MM.1S (cell line): ENCODE data around the gene CCDC8.

ENCODE experiments used
- DNase-seq: peaks from one replicate; pipeline ENCODE4 v3.0.0-alpha.2; 2015
- H2AFZ ChIP-seq: fragments of 300-600 bp; sonication (generic); 2 replicates; pipeline ENCODE4 v1.6.0; 2016; ENCODE audit warnings: antibody characterized with exemption, low read length
- H3F3A ChIP-seq: fragments of 300-600 bp; sonication (generic); 2 replicates; pipeline ENCODE4 v1.6.1; 2016; ENCODE audit warnings: mild to moderate bottlenecking, antibody characterized with exemption, low read length, moderate library complexity, mixed read lengths; ENCODE audit not compliant: insufficient read depth
- H3K27ac ChIP-seq: fragments of 300-600 bp; sonication (generic); 2 replicates; pipeline ENCODE4 v1.5.1; 2016; ENCODE audit warnings: mild to moderate bottlenecking, low read length
- H3K27me3 ChIP-seq: fragments of 300-600 bp; sonication (generic); replicated peaks from 2 replicates; pipeline ENCODE4 v1.6.0; 2016; ENCODE audit warnings: low read length; ENCODE audit not compliant: insufficient read depth
- H3K36me3 ChIP-seq: fragments of 300-600 bp; sonication (generic); replicated peaks from 2 replicates; pipeline ENCODE4 v1.6.1; 2016; ENCODE audit warnings: mild to moderate bottlenecking, low read length, mixed read lengths; ENCODE audit not compliant: insufficient read depth
- H3K4me1 ChIP-seq: fragments of 300-600 bp; sonication (generic); 2 replicates; pipeline ENCODE4 v1.6.1; 2016; ENCODE audit warnings: low read length, mixed read lengths
- H3K4me2 ChIP-seq: fragments of 300-600 bp; sonication (generic); 2 replicates; pipeline ENCODE4 v1.6.0; 2016; ENCODE audit warnings: low read depth, low read length
- H3K4me3 ChIP-seq: fragments of 300-600 bp; sonication (generic); 2 replicates; pipeline ENCODE4 v1.5.1; 2016; ENCODE audit warnings: low read length, mixed read lengths
- H3K79me2 ChIP-seq: fragments of 300-600 bp; sonication (generic); 2 replicates; pipeline ENCODE4 v1.6.1; 2016; ENCODE audit warnings: mixed run types, low read length, mixed read lengths
- H3K9ac ChIP-seq: fragments of 300-600 bp; sonication (generic); 2 replicates; pipeline ENCODE4 v1.6.1; 2016; ENCODE audit warnings: low read length, mixed read lengths
- H3K9me2 ChIP-seq: fragments of 300-600 bp; sonication (generic); replicated peaks from 2 replicates; pipeline ENCODE4 v1.6.1; 2016; ENCODE audit warnings: mild to moderate bottlenecking, low read length, mixed read lengths; ENCODE audit not compliant: insufficient read depth
- H3K9me3 ChIP-seq: fragments of 300-600 bp; sonication (generic); replicated peaks from 2 replicates; pipeline ENCODE4 v1.6.1; 2016; ENCODE audit warnings: mild to moderate bottlenecking, low read length, mixed read lengths; ENCODE audit not compliant: insufficient read depth
- H4K20me1 ChIP-seq: fragments of 300-600 bp; sonication (generic); 2 replicates; pipeline ENCODE4 v1.6.1; 2016; ENCODE audit warnings: mild to moderate bottlenecking, low read length, moderate library complexity, mixed read lengths; ENCODE audit not compliant: insufficient read depth
- CTCF ChIP-seq: fragments of 300-600 bp; sonication (generic); IDR thresholded peaks from 2 replicates; pipeline ENCODE4 v1.5.1; 2016; ENCODE audit warnings: antibody characterized with exemption, low read length, mixed read lengths
- EZH2 ChIP-seq: fragments of 300-600 bp; sonication (generic); optimal IDR thresholded peaks from 2 replicates; pipeline ENCODE3; 2017; ENCODE audit warnings: low read depth, mild to moderate bottlenecking, antibody characterized with exemption, low read length, mixed read lengths
- EZH2phosphoT487 ChIP-seq: fragments of 300-600 bp; sonication (generic); IDR thresholded peaks from 2 replicates; pipeline ENCODE4 v1.6.1; 2018; ENCODE audit warnings: antibody characterized with exemption, low read length

The CCDC8 gene

GRCh38 chr19:46386151-46386550 is 27.2 kb downstream of the CCDC8 start:
- no peaks in the 10 kb centered on the region for H3K9me3 ChIP-seq
- TF ChIP-seq CTCF (no peak), EZH2phosphoT487 (no peak), EZH2 (no peak)
- H3K27me3 ChIP-seq: no peaks in the 10 kb centered on the region
- no peaks in the 10 kb centered on the region for H3K4me1 ChIP-seq
- no peak for DNase-seq
- H3K4me3 ChIP-seq: no peak overlapping the region
- H4K20me1 ChIP-seq: no peaks in the 10 kb centered on the region
- no peaks in the 10 kb centered on the region for H3K9me2 ChIP-seq
- no peaks in the 10 kb centered on the region for H3K79me2 ChIP-seq
- H2AFZ ChIP-seq: no peak overlapping the region
- no peak overlapping the region for H3K4me2 ChIP-seq
- H3K36me3 ChIP-seq: no peaks in the 10 kb centered on the region; the same call in 1 of the 2 replicates
- H3K9ac ChIP-seq: no peak overlapping the region
- H3K27ac ChIP-seq: no peak overlapping the region
- H3F3A ChIP-seq: no peaks in the 10 kb centered on the region

GRCh38 chr19:46385636-46386035 is 27.7 kb downstream of the CCDC8 start:
- no peak overlapping the region for H3K4me3 ChIP-seq
- H3K9me3 ChIP-seq: no peaks in the 10 kb centered on the region
- H3K4me2 ChIP-seq: no peak overlapping the region
- no peak overlapping the region for H2AFZ ChIP-seq
- H3K79me2 ChIP-seq: no peaks in the 10 kb centered on the region
- no peak overlapping the region for H3K9ac ChIP-seq
- H3K27ac ChIP-seq: no peak overlapping the region
- H4K20me1 ChIP-seq: no peaks in the 10 kb centered on the region
- DNase-seq: no peak
- no peak for TF ChIP-seq CTCF
- TF ChIP-seq EZH2: no peak
- no peak for TF ChIP-seq EZH2phosphoT487
- no peaks in the 10 kb centered on the region for H3K27me3 ChIP-seq
- H3K9me2 ChIP-seq: no peaks in the 10 kb centered on the region
- no peaks in the 10 kb centered on the region for H3F3A ChIP-seq
- H3K36me3 ChIP-seq: no peaks in the 10 kb centered on the region; the same call in 1 of the 2 replicates
- H3K4me1 ChIP-seq: no peaks in the 10 kb centered on the region

DNA sequence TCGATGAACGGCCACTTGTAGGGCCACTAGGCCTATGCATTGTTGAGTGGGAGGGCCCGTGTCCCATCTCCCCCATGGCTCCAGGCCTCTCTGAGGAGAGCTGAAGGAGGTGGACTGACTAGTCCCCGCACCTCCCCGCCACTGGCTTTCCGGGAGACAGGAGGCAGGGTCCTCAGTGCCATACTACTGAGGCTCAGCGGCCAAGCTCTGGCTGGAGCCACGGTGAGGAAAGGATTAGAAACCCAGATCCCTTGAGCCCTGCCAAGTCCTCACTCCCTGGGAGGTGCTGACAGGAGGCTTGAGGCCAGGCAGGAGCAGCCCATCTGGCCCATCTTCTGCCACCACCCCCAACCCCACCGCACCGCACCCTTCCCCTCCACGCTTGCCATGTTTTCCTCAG is 29.0 kb downstream of the CCDC8 start:
- TF ChIP-seq CTCF (no peak), EZH2 (no peak), EZH2phosphoT487 (no peak)
- no peaks in the 10 kb centered on the region for H3K4me1 ChIP-seq
- H3K36me3 ChIP-seq: no peaks in the 10 kb centered on the region; the same call in 1 of the 2 replicates
- no peaks in the 10 kb centered on the region for H4K20me1 ChIP-seq
- H2AFZ ChIP-seq: no peak overlapping the region
- H3K9me2 ChIP-seq: no peaks in the 10 kb centered on the region
- H3K9me3 ChIP-seq: no peaks in the 10 kb centered on the region
- H3K4me3 ChIP-seq: no peak overlapping the region
- H3F3A ChIP-seq: no peaks in the 10 kb centered on the region
- H3K27ac ChIP-seq: no peak overlapping the region
- DNase-seq: no peak
- H3K9ac ChIP-seq: no peak overlapping the region
- H3K4me2 ChIP-seq: no peak overlapping the region
- H3K79me2 ChIP-seq: no peaks in the 10 kb centered on the region
- no peaks in the 10 kb centered on the region for H3K27me3 ChIP-seq
